Measurements from ENCODE around the gene HSD11B1. TPM values are rescaled to one million over a fixed set of nuclear protein-coding genes. Genes with fewer than 3 reads are reported as not detected.
"Not testable (repeated sequence)": the region's sequence is repeated elsewhere in the genome, so short reads cannot be mapped to it uniquely, and the experiment has no call there.

HSD11B1 gene
- total RNA-seq, 1 experiment from 2014 or later = 0.27 TPM

GRCh38 chr1:209697126-209697525 lies 7.5 kb upstream of the HSD11B1 start:
- TF ChIP-seq POLR2A (IDR thresholded peaks at IDR 0.05; ENCODE audit: borderline replicate concordance, extremely low read depth, insufficient read depth, insufficient read length) (no peak), SIN3A (IDR thresholded peaks at IDR 0.05; ENCODE audit: low read depth) (no peak), JUND (IDR thresholded peaks at IDR 0.05) (no peak), FOSL1 (IDR thresholded peaks at IDR 0.05; ENCODE audit: low read depth) (no peak), SRF (IDR thresholded peaks at IDR 0.05; ENCODE audit: low read depth) (no peak), ZNF274 (IDR thresholded peaks at IDR 0.05; ENCODE audit: low read depth, low read length) (no peak), POLR2AphosphoS5 (IDR thresholded peaks at IDR 0.05; ENCODE audit: low read depth, low read length) (no peak), EGR1 (IDR thresholded peaks at IDR 0.05; ENCODE audit: low read depth) (no peak), CBX3 (IDR thresholded peaks at IDR 0.05; ENCODE audit: low read depth) (no peak), CEBPB (IDR thresholded peaks at IDR 0.05; ENCODE audit: low read depth) (no peak)
- TF ChIP-seq, protein P1, sequence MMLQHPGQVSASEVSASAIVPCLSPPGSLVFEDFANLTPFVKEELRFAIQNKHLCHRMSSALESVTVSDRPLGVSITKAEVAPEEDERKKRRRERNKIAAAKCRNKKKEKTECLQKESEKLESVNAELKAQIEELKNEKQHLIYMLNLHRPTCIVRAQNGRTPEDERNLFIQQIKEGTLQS (IDR thresholded peaks at IDR 0.05) = no peak
- TF ChIP-seq, protein P2, sequence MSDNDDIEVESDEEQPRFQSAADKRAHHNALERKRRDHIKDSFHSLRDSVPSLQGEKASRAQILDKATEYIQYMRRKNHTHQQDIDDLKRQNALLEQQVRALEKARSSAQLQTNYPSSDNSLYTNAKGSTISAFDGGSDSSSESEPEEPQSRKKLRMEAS (IDR thresholded peaks at IDR 0.05) = no peak
- TF ChIP-seq, protein P3, sequence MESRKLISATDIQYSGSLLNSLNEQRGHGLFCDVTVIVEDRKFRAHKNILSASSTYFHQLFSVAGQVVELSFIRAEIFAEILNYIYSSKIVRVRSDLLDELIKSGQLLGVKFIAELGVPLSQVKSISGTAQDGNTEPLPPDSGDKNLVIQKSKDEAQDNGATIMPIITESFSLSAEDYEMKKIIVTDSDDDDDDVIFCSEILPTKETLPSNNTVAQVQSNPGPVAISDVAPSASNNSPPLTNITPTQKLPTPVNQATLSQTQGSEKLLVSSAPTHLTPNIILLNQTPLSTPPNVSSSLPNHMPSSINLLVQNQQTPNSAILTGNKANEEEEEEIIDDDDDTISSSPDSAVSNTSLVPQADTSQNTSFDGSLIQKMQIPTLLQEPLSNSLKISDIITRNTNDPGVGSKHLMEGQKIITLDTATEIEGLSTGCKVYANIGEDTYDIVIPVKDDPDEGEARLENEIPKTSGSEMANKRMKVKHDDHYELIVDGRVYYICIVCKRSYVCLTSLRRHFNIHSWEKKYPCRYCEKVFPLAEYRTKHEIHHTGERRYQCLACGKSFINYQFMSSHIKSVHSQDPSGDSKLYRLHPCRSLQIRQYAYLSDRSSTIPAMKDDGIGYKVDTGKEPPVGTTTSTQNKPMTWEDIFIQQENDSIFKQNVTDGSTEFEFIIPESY (IDR thresholded peaks at IDR 0.05; ENCODE audit: extremely low read depth, insufficient replicate concordance, low read length) = no peak
- DNase-seq (ENCODE audit: low read depth, low spot score) (no peak), ATAC-seq (no peak)
- POLR2A ChIA-PET = no interaction called here
- no TSS peak for BruUV-seq (replicated peaks)
- H2AFZ ChIP-seq (ENCODE audit: low read depth, low read length, poor library complexity, severe bottlenecking) = no peak overlapping the region
- no peak overlapping the region for H3K4me2 ChIP-seq (ENCODE audit: low read length)
- H3K9ac ChIP-seq (ENCODE audit: low read length) = no peak overlapping the region
- RAD21 ChIA-PET (ENCODE audit: low non-redundant PET in 1 of 2, low total read pairs in 2 of 2, uncharacterized antibody in 2 of 2, unreplicated experiment in 2 of 2) = no interaction called here
- H3K9me2 ChIP-seq (ENCODE audit: insufficient read depth) = no peaks in the 10 kb centered on the region
- H3K27ac ChIP-seq (ENCODE audit: low read depth, low read length) = no peak overlapping the region
- no peaks in the 10 kb centered on the region for H3K9me3 ChIP-seq (ENCODE audit: control insufficient read depth in 1 of 2, insufficient read depth in 1 of 2, low read depth in 1 of 2, low read length in 2 of 2)
- intact Hi-C loops (cut with micrococcal nuclease) = no loop called here
- CTCF ChIA-PET = no interaction called here
- H3K4me3 ChIP-seq (replicated peaks in 1 of 2; ENCODE audit: low read depth in 1 of 2, low read length in 2 of 2) = no peak overlapping the region
- no peaks in the 10 kb centered on the region for H4K20me1 ChIP-seq (ENCODE audit: insufficient read depth)
- H3K4me1 ChIP-seq (ENCODE audit: control insufficient read depth in 1 of 2, insufficient read depth in 2 of 2, low read length in 2 of 2) = peaks cover 3 to 8% of the 10 kb centered on the region in 2 experiments; a peak in 3 of 4 replicates
- H3K79me2 ChIP-seq (ENCODE audit: insufficient read depth, low read length) = no peaks in the 10 kb centered on the region
- H3K36me3 ChIP-seq (ENCODE audit: control insufficient read depth in 1 of 2, insufficient read depth in 2 of 2, low read length in 2 of 2) = no peaks in the 10 kb centered on the region
- H3K27me3 ChIP-seq (ENCODE audit: insufficient read depth, low read length) = peaks cover 16% of the 10 kb centered on the region; the same call in 1 of the 2 replicates

GRCh38 chr1:209700686-209701085 lies 4.0 kb upstream of the HSD11B1 start:
- BruUV-seq (replicated peaks); H3K9me2 ChIP-seq (ENCODE audit: insufficient read depth); H3K4me2 ChIP-seq (ENCODE audit: low read length); H3K27me3 ChIP-seq (ENCODE audit: insufficient read depth, low read length); DNase-seq (ENCODE audit: low read depth, low spot score); H4K20me1 ChIP-seq (ENCODE audit: insufficient read depth); H3K79me2 ChIP-seq (ENCODE audit: insufficient read depth, low read length); H3K4me3 ChIP-seq (replicated peaks in 1 of 2; ENCODE audit: low read depth in 1 of 2, low read length in 2 of 2); RAD21 ChIA-PET (ENCODE audit: low non-redundant PET in 1 of 2, low total read pairs in 2 of 2, uncharacterized antibody in 2 of 2, unreplicated experiment in 2 of 2); H3K4me1 ChIP-seq (ENCODE audit: control insufficient read depth in 1 of 2, insufficient read depth in 2 of 2, low read length in 2 of 2); H3K9ac ChIP-seq (ENCODE audit: low read length); H3K9me3 ChIP-seq (ENCODE audit: control insufficient read depth in 1 of 2, insufficient read depth in 1 of 2, low read depth in 1 of 2, low read length in 2 of 2); ATAC-seq; CTCF ChIA-PET; H3K36me3 ChIP-seq (ENCODE audit: control insufficient read depth in 1 of 2, insufficient read depth in 2 of 2, low read length in 2 of 2); H3K27ac ChIP-seq (ENCODE audit: low read depth, low read length); POLR2A ChIA-PET; H2AFZ ChIP-seq (ENCODE audit: low read depth, low read length, poor library complexity, severe bottlenecking): not testable (repeated sequence)
- intact Hi-C loops (cut with micrococcal nuclease) = loop anchor here (2.0 kb wide), 1 partner anchor 44 kb away; no protein-coding TSS in a partner anchor
